K562 (cell line): ENCODE measurements around the gene DGCR2. TPM values are rescaled to one million over a fixed set of nuclear protein-coding genes. Genes with fewer than 3 reads are reported as not detected.

ENCODE experiments used
- ARNT ChIP-seq, 2 experiments: fragments of 450-650 bp; IDR thresholded peaks; 2 replicates each; pipeline ENCODE4 v1.6.1; 2016; ENCODE audit warnings: mild to moderate bottlenecking in 1 of 2
- HOXB6 ChIP-seq: fragments of 250-450 bp; sonication (Bioruptor Pico); IDR thresholded peaks from 2 replicates; pipeline ENCODE4 v1.5.1; 2022; ENCODE audit warnings: mild to moderate bottlenecking, borderline replicate concordance
- IRF1 ChIP-seq: sonication (generic); formaldehyde crosslinking; IDR thresholded peaks from 2 replicates; pipeline ENCODE4 v1.8.0; 2022; ENCODE audit warnings: missing genetic modification reagents, mild to moderate bottlenecking, borderline replicate concordance
- NCOA4 ChIP-seq: fragments of 450-650 bp; IDR thresholded peaks from 2 replicates; pipeline ENCODE4 v1.6.1; 2018; ENCODE audit warnings: mild to moderate bottlenecking; ENCODE audit not compliant: partially characterized antibody
- NFATC3 ChIP-seq: fragments of 450-650 bp; IDR thresholded peaks from 2 replicates; pipeline ENCODE4 v1.6.1; 2017; ENCODE audit warnings: mild to moderate bottlenecking
- NRF1 ChIP-seq, 2 experiments: fragments of 450-650 bp; IDR thresholded peaks in 1 of 2; conservative IDR thresholded peaks in 1 of 2; 2 replicates each; pipeline ENCODE4 v1.6.1; 2014; ENCODE audit warnings: mild to moderate bottlenecking in 2 of 2
- RBM17 ChIP-seq: fragments of 200-400 bp; formaldehyde crosslinking; IDR thresholded peaks from 2 replicates; pipeline ENCODE4 v1.6.1; 2017; ENCODE audit warnings: low read depth, mild to moderate bottlenecking, low read length, borderline replicate concordance
- SETDB1 ChIP-seq: IDR thresholded peaks from one replicate; pipeline ENCODE4 v1.6.1; 2012; ENCODE audit warnings: low read length, control low read depth, inconsistent platforms
- SMARCE1 ChIP-seq: fragments of 450-650 bp; IDR thresholded peaks from 2 replicates; pipeline ENCODE4 v1.7.1; 2016; ENCODE audit warnings: mild to moderate bottlenecking
- ZNF224 ChIP-seq: sonication (generic); formaldehyde crosslinking; IDR thresholded peaks from 2 replicates; pipeline ENCODE4 v1.8.0; 2022; ENCODE audit warnings: mild to moderate bottlenecking, missing genetic modification reagents
- ZNF76 ChIP-seq: fragments of 250-450 bp; sonication (Bioruptor Pico); IDR thresholded peaks from 2 replicates; pipeline ENCODE4 v1.4.0; 2020; ENCODE audit warnings: mild to moderate bottlenecking, moderate library complexity, borderline replicate concordance
- polyA plus RNA-seq, 8 experiments: library from polyadenylated mRNA; depleted of rRNA in 4 of 8; stranded (reverse) in 5 of 8; unstranded in 3 of 8; fragments of >200 nt; fragmentation: Nextera tagmentation in 2 of 8; fragmentation: Illumina TruSeq in 1 of 8; extraction: Ambion mirVana in 2 of 8; extraction: Trizol in 1 of 8; gene quantifications; 2 replicates each; pipeline versions ENCODE4 v1.2.1 to v1.2.3, GENCODE V29; 2011 to 2014; ENCODE audit warnings: inconsistent platforms in 1 of 8, missing spikeins in 1 of 8
- total RNA-seq, 7 experiments: library from RNA; depleted of rRNA in 6 of 7; stranded (reverse); fragments of >200 nt in 6 of 7; fragmentation: Illumina TruSeq in 2 of 7; extraction: Trizol in 2 of 7; gene quantifications; 2 replicates each; pipeline versions ENCODE4 v1.2.1 to v1.2.3, GENCODE V29; 2011 to 2021; ENCODE audit warnings: low replicate concordance in 1 of 7
- TF ChIP-seq, protein P1 (sequence below): sonication (generic); formaldehyde crosslinking; IDR thresholded peaks from 2 replicates; pipeline ENCODE4 v1.8.1; 2023; ENCODE audit warnings: missing genetic modification reagents, mild to moderate bottlenecking, borderline replicate concordance
- TF ChIP-seq, protein P2 (sequence below), 2 experiments: fragments of 450-650 bp; formaldehyde crosslinking in 1 of 2; IDR thresholded peaks; 2 replicates each; pipeline versions ENCODE4 v1.4.0 to v1.6.1; 2014 to 2020; ENCODE audit warnings: mild to moderate bottlenecking in 2 of 2, borderline replicate concordance in 1 of 2, low read depth in 1 of 2

Gene DGCR2
- total and polyA plus RNA-seq, 9 of the 15 experiments (the other 6 are each of a cell fraction or from before 2014, with no cell fraction given), result 0.69 to 101 (median 56.4) TPM

- TF ChIP-seq, protein P1, sequence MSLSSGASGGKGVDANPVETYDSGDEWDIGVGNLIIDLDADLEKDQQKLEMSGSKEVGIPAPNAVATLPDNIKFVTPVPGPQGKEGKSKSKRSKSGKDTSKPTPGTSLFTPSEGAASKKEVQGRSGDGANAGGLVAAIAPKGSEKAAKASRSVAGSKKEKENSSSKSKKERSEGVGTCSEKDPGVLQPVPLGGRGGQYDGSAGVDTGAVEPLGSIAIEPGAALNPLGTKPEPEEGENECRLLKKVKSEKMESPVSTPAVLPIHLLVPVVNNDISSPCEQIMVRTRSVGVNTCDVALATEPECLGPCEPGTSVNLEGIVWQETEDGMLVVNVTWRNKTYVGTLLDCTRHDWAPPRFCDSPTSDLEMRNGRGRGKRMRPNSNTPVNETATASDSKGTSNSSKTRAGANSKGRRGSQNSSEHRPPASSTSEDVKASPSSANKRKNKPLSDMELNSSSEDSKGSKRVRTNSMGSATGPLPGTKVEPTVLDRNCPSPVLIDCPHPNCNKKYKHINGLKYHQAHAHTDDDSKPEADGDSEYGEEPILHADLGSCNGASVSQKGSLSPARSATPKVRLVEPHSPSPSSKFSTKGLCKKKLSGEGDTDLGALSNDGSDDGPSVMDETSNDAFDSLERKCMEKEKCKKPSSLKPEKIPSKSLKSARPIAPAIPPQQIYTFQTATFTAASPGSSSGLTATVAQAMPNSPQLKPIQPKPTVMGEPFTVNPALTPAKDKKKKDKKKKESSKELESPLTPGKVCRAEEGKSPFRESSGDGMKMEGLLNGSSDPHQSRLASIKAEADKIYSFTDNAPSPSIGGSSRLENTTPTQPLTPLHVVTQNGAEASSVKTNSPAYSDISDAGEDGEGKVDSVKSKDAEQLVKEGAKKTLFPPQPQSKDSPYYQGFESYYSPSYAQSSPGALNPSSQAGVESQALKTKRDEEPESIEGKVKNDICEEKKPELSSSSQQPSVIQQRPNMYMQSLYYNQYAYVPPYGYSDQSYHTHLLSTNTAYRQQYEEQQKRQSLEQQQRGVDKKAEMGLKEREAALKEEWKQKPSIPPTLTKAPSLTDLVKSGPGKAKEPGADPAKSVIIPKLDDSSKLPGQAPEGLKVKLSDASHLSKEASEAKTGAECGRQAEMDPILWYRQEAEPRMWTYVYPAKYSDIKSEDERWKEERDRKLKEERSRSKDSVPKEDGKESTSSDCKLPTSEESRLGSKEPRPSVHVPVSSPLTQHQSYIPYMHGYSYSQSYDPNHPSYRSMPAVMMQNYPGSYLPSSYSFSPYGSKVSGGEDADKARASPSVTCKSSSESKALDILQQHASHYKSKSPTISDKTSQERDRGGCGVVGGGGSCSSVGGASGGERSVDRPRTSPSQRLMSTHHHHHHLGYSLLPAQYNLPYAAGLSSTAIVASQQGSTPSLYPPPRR (CRISPR knock-in tag), result no peak
- TF ChIP-seq ZNF224 (CRISPR knock-in tag) (no peak), NRF1 (conservative IDR thresholded peaks at IDR 0.05 in 1 of 2, IDR thresholded peaks at IDR 0.05 in 1 of 2) (peak; percentile 63 to 66), ZNF76 (CRISPR knock-in tag) (no peak), HOXB6 (CRISPR knock-in tag) (no peak), NCOA4 (no peak), IRF1 (no peak), ARNT (IDR thresholded peaks at IDR 0.05) (peak in 1 of 2 experiments; percentile 74; a peak in 1 of 4 replicates), RBM17 (no peak), NFATC3 (no peak), SETDB1 (no peak), SMARCE1 (no peak)
- TF ChIP-seq, protein P2, sequence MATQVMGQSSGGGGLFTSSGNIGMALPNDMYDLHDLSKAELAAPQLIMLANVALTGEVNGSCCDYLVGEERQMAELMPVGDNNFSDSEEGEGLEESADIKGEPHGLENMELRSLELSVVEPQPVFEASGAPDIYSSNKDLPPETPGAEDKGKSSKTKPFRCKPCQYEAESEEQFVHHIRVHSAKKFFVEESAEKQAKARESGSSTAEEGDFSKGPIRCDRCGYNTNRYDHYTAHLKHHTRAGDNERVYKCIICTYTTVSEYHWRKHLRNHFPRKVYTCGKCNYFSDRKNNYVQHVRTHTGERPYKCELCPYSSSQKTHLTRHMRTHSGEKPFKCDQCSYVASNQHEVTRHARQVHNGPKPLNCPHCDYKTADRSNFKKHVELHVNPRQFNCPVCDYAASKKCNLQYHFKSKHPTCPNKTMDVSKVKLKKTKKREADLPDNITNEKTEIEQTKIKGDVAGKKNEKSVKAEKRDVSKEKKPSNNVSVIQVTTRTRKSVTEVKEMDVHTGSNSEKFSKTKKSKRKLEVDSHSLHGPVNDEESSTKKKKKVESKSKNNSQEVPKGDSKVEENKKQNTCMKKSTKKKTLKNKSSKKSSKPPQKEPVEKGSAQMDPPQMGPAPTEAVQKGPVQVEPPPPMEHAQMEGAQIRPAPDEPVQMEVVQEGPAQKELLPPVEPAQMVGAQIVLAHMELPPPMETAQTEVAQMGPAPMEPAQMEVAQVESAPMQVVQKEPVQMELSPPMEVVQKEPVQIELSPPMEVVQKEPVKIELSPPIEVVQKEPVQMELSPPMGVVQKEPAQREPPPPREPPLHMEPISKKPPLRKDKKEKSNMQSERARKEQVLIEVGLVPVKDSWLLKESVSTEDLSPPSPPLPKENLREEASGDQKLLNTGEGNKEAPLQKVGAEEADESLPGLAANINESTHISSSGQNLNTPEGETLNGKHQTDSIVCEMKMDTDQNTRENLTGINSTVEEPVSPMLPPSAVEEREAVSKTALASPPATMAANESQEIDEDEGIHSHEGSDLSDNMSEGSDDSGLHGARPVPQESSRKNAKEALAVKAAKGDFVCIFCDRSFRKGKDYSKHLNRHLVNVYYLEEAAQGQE (IDR thresholded peaks at IDR 0.05; ENCODE audit: borderline replicate concordance), result no peak
- TF ChIP-seq, protein P2 (CRISPR knock-in tag; IDR thresholded peaks at IDR 0.05; ENCODE audit: low read depth), result 0 out of 2 replicates have a peak, but pooled peaks have one; percentile 26
Observed at GRCh38 chr22:19120829-19121630, 1.2 kb downstream of the DGCR2 start (continued).
